T-helper 2 cell treated with Interferon-gamma antibody and Interleukin-4, amounts not matched to agents 100 ng/mL and 5 ng/mL, for 36 hours (primary cell): ENCODE data around the gene ZMIZ2. TPM values are rescaled to one million over a fixed set of nuclear protein-coding genes. Genes with fewer than 3 reads are reported as not detected.
"Not testable (repeated sequence)": the region's sequence is repeated elsewhere in the genome, so short reads cannot be mapped to it uniquely, and the experiment has no call there.

Experiments
- intact Hi-C: fragments of 100-400 bp; cut with micrococcal nuclease; formaldehyde crosslinking; loops from one replicate; pipeline ENCODE4 v1.15.1; 2023
- total RNA-seq: library from RNA; stranded (reverse); gene quantifications from 2 replicates; pipeline ENCODE4 v1.2.3, GENCODE V29; 2022

The ZMIZ2 gene
- total RNA-seq, 1 donor from 2014 or later = 84.1 TPM

DNA sequence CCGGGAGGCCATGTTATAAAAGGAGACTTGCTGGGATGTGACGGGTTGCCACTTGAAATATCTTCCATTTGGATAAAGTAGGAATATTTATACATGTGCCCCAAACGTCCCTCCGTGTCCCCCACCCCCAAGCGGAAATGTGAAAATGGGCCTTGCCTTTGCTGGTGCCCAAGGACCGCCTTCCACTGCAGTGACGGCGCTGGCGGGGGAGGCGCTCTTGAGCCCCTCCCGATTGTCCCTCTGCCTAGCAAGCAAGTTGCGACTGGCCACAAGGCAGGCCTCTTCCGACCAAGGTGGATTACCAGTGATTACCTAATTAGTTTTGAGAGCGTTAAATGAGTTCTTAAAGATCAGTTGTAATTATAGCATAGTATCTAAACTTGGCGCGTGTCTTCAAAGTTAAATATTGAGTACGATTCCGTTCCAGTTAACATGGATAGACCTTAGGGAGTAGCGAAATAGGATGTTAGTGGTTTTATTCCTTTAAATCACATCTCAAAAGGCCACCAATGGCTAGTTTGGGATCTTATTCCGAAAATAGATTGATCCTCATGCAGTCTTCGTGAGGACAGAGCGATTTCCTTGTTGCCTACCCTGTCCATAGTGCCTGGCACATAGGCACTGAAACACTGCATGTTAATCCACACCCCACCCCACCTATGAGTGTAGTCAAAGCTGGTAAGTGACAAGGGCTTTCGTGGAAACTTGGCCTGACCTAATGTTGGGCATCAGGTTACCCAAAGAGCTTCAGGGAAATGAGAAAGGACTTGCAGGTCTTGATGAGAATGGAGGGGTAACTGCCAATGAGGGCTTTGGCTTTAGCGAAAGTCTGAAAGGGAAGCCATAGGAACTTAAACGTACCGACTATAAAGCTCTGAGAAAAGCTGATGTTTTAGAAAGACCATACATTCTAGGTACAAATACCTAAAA is 48.9 kb downstream of the ZMIZ2 start:
- intact Hi-C loops = loop anchor here (2.0 to 5.0 kb wide), 3 partner anchors 125 to 205 kb away; partner anchors contain the start of genes CCM2 and MYO1G

DNA sequence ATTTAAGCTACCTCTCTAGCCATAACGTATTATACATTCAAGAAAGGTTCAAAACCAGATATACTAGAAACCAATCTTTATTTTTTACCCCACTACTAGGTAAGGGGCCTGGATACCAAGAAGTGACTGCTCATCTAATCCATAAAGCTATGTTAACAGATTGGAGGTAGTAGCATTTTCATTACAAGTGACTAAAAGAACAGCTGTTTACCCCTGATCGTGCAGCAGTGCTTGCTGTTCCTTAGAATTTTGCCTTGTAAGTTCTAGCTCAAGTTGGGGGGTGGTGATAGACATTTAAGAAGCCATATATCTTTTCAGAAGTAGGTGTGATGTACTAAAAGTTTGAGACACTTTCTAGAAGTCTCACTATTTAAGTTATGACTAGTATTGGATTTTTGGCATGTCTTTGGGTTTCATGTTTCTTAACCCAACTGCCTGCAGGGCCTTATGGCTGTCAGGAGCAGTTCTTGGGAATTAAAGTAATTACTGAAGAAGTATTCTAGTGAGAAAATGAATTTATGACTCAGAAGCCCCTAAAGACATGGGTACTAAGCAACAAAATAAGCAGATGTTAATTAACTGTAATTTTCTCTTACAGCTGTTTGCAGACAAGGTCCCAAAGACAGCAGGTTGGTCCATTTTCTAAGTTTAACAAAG is 50.1 kb downstream of the ZMIZ2 start:
- intact Hi-C loops = loop anchor here (5.0 kb wide), 2 partner anchors 124 to 204 kb away; partner anchors contain the start of gene CCM2

DNA sequence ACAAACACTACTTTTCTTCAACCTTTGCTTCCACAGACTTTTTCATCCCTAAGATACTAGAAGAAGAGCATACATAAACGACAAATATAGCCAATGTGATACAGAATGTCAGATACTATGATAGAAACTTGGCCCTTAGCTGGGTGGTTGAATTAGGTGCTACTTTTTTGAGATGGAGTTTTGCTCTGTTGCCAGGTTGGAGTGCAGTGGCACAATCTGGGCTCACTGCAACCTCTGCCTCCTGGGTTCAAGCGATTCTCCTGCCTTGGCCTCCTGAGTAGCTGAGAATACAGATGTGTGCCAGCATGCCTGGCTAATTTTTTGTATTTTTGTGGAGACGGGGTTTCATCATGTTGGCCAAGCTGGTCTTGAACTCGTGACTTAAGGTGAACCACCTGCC is 51.3 kb downstream of the ZMIZ2 start:
- intact Hi-C loops = loop anchor here (5.0 kb wide), 2 partner anchors 122 to 202 kb away; partner anchors contain the start of gene CCM2

- intact Hi-C loops = no loop called here
Measured at GRCh38 chr7:44801890-44802289, 53.2 kb downstream of the ZMIZ2 start.

DNA sequence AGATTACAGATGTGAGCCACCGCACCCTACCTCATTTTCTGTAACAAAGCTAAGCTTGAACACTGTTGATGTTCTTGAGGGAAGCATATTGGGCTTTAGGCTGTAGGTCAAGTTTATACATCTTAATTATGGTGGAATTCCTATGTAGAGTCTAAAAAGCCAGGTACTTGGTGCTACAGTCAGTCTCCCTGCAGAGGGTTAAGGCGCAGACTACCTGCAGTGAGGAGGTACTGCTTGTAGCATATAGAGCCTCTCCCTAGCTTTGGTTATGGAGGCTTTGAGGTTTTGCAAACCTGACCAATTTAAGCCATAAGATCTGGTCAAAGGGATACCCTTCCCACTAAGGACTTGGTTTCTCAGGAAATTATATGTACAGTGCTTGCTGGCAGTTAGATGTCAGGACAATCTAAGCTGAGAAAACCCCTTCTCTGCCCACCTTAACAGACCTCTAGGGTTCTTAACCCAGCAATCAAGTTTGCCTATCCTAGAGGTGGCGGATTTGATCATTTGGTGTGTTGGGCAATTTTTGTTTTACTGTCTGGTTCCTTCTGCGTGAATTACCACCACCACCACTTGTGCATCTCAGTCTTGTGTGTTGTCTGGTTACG is 53.9 kb downstream of the ZMIZ2 start:
- intact Hi-C loops = no loop called here

GRCh38 chr7:44803828-44804519 is 55.3 kb downstream of the ZMIZ2 start:
- intact Hi-C loops = not testable (repeated sequence)

DNA sequence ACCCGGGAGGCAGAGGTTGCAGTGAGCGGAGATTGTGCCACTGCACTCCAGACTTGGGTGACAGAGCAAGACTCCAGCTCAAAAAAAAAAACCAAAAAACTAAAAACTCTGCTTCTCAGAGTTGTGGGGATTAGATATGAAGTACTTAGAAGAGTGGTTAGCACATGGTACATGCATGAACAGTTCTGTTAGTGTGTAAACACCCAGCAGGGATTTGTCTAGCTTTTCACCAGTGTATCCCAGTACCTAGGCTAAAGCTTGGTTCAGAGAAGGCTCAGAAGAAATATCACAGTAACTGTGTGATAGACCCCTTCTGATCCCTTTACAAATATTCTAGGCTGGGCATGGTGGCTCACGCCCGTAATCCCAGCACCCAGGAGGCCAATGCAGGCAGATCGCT is 57.3 kb downstream of the ZMIZ2 start:
- intact Hi-C loops = no loop called here

DNA sequence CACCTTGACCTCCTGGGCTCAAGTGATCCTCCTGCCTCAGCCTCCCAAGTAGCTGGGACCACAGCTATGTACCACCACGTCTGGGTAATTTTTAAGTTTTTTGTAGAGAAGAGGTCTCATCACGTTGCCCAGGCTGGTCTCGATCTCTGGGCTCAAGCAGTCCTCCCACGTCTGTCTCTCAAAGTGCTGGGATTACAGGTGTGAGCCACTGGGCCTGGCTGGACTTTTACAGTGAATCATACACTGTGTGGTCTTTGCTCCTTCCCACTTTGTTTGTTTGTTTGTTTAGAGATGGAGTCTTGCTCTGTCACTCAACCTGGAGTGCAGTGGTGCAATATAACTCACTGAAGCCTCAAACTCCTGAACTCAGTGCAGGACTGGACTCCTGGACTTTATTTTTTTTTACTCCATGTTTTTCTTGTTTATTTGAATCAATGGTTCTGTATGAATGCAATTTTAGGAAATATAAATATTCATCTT is 60.3 kb downstream of the ZMIZ2 start:
- intact Hi-C loops = no loop called here

- intact Hi-C loops = no loop called here
Measured at GRCh38 chr7:44811093-44811492, 62.4 kb downstream of the ZMIZ2 start.

DNA sequence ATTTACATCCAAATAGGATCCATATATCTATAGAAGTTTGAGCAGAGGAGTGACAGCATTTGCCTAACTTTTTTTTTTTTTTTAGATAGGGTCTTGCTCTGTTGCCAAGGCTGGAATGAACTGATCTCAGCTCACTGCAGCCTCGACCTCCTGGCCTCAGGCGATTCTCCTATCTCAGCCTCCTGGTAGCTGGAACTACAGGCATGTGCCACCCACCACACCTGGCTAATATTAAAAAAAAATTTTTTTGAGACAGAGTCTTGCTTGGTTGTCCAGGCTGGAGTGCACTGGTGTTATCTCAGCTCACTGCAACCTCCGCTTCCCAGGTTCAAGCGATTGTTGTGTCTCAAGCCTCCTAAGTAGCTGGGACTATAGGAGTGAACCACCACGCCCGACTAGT is 62.9 kb downstream of the ZMIZ2 start:
- intact Hi-C loops = no loop called here

DNA sequence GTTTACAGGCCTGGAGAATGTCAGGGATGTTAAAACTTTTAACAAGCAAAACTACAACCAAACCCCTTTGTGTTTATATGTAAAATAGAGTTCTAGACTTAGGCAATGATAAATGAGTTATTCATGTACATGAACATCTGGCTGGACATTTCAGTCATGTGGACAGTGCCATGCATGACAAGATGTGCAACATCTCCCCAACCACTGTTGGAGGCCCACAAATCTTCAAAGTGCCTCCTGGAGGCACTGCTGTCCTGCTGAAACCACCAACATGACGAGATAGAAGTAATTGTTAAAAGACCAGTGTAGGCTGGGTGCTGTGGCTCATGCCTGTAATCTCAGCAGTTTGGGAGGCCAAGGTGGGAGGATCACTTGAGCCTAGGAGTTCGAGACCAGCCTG is 66.3 kb downstream of the ZMIZ2 start:
- intact Hi-C loops = no loop called here

DNA sequence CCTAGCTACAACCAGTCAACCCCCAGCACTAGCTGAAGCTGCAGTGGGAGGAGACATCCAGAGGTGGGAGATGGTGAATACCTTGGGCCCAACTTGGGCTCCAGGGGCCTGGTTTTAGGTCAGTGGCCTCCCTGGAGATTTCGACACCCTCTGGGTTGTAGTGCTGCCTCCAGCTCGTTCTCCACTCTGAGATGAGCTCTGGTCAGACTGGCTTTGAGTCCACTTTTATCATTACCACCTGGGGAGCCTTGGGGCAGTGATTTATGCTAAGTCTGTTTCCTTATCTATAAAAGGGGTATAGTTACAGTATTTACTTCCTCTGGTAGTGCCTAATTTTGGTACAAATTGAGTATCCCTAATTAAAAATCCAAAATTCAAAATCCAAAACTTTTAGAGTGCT is 70.6 kb downstream of the ZMIZ2 start:
- intact Hi-C loops = no loop called here

Other genes starting within 250 kb of the ZMIZ2 start
- gene NPC1L1, start 207.5 kb upstream of the ZMIZ2 start, total RNA-seq = not detected in 2 replicates
- 96.1 and 101 TPM in 2 replicates for gene DDX56, start 174.9 kb upstream of the ZMIZ2 start, total RNA-seq
- 64.2 and 64.5 TPM in 2 replicates for gene TMED4, start 166.6 kb upstream of the ZMIZ2 start, total RNA-seq
- gene OGDH, start 142.2 kb upstream of the ZMIZ2 start, total RNA-seq = 130 TPM in 2 replicates
- 2,229 and 2,281 TPM in 2 replicates for gene PPIA, start 47.8 kb downstream of the ZMIZ2 start, total RNA-seq
- 300 and 305 TPM in 2 replicates for gene H2AZ2, start 99.2 kb downstream of the ZMIZ2 start, total RNA-seq
- gene PURB, start 136.7 kb downstream of the ZMIZ2 start, total RNA-seq = 25.9 and 26.6 TPM in 2 replicates
- 533 and 534 TPM in 2 replicates for gene MYO1G, start 230.2 kb downstream of the ZMIZ2 start, total RNA-seq